ENCODE data around the gene CPT2. TPM values are rescaled to one million over a fixed set of nuclear protein-coding genes. Genes with fewer than 3 reads are reported as not detected.

The CPT2 gene
- total and polyA plus RNA-seq, 9 donors: 6.7 to 32.1 (median 12.1) TPM

DNA sequence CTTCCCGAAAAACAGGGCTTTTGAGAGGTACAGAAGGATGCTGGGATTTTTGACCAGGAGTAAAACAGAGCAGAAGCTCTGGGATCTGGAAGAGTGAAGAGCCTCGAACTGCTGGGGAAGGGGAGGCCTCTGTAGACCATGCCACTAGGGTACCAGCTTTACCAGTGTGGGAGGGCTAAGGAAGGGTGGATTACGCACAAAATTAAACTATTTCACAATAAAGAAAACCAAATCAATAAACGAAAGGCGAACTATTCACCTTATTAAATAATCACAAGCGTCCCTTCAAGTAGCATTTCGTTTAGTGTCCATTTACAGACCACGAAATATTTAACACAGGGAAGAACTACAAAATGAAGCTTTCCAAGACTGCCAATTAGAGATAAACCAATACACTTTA is 23.1 kb downstream of the CPT2 start:
- WGBS, 3 donors: 11 to 16% (median 16%) methylated on average over 8 of the region's 8 CpGs
- DNase-seq: no peak
- H3K4me1 ChIP-seq (ENCODE audit: insufficient read depth): no peaks in the 10 kb centered on the region
- H3K27me3 ChIP-seq: no peaks in the 10 kb centered on the region
- no peaks in the 10 kb centered on the region for H3K36me3 ChIP-seq
- H3K4me3 ChIP-seq: peak overlapping the region; percentile 91
- peak overlapping the region; percentile 95 to 96 for H3K27ac ChIP-seq
- TF ChIP-seq POLR2A (IDR thresholded peaks at IDR 0.05) (no peak), EP300 (IDR thresholded peaks at IDR 0.05) (no peak)
- TF ChIP-seq, protein P1, sequence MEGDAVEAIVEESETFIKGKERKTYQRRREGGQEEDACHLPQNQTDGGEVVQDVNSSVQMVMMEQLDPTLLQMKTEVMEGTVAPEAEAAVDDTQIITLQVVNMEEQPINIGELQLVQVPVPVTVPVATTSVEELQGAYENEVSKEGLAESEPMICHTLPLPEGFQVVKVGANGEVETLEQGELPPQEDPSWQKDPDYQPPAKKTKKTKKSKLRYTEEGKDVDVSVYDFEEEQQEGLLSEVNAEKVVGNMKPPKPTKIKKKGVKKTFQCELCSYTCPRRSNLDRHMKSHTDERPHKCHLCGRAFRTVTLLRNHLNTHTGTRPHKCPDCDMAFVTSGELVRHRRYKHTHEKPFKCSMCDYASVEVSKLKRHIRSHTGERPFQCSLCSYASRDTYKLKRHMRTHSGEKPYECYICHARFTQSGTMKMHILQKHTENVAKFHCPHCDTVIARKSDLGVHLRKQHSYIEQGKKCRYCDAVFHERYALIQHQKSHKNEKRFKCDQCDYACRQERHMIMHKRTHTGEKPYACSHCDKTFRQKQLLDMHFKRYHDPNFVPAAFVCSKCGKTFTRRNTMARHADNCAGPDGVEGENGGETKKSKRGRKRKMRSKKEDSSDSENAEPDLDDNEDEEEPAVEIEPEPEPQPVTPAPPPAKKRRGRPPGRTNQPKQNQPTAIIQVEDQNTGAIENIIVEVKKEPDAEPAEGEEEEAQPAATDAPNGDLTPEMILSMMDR (IDR thresholded peaks at IDR 0.05): no peak
- intact Hi-C loops (cut with DNase I): no loop called here
- H3K9me3 ChIP-seq: no peaks in the 10 kb centered on the region

DNA sequence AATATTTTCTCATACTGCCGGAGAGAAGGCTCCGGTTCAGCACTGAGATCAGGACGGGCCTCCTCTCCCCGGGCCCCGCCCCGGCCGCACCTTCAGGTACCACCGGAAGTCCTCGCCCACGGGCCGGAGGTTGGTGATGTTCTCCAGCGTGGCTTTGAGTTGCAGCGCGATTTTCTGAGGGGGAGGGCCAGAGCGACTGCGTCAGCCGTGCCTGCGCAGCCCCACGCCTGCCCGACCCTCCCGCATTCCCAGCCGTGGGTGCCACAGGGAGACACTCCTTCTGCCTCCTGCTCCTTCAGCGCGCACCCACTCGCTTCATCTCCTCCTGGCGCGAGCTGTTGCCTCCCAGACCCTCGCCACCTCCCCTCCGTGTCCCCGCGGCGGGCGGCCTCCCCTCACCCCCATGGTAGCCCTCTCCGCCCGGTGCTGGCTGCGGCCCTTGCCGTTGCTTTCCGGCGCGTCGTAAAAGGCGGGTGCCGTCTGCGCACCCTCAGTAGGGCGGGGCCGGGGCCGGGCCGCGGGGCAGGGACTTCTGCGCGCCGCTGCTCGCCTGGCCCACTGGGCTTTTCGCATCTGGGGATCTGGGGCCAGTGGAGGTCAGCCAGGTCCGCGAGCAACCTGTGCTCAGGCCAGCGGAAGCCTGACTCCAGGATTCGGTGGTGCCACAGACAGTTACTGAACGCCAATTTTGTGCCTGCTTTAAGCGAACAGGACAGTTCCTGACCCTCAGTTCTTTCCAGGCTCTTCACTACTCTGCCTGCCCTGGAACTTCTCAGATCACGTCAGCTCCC is 23.7 kb downstream of the CPT2 start, which contains the start of gene CZIB:
Gene CZIB (minus strand): TSS at position 464 of the 791 bp plus-strand sequence. CDS start 59 bp downstream, at position 405.
- peak; percentile 95 to 98 (median 96) for DNase-seq
- TF ChIP-seq POLR2A (IDR thresholded peaks at IDR 0.05) (peak; percentile 96), EP300 (IDR thresholded peaks at IDR 0.05) (no peak)
- TF ChIP-seq, protein P1 (IDR thresholded peaks at IDR 0.05): peak in 2 of 3 donors; percentile 15 to 44
- Histone ChIP-seq H3K36me3 (no peaks in the 10 kb centered on the region), H3K27ac (peak within 1 kb of the TSS; percentile 95 to 96), H3K9me3 (no peaks in the 10 kb centered on the region), H3K4me1 (ENCODE audit: insufficient read depth) (no peaks in the 10 kb centered on the region), H3K27me3 (no peaks in the 10 kb centered on the region), H3K4me3 (peak within 1 kb of the TSS; percentile 91)
- 0 to 1% (median 1%) methylated on average over 54 to 61 of the region's 61 CpGs for WGBS, 3 donors
- intact Hi-C loops (cut with DNase I): no loop called here

DNA sequence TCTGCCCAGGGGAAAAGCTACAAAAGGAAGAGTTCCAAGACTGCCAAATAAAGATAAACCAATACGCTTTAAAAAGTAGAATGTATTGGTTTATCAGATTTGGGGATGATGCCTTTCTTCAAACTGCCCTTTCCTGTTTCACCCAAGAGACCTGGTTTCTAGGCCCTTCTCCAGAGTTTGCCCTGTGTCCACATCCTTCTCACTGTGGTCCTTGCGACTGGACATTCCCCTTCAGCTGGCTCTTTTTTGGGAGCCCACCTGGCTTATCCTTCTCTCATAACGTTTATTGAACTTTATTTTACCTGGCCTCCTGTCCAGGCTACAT is 24.3 kb downstream of the CPT2 start:
- TF ChIP-seq EP300 (IDR thresholded peaks at IDR 0.05) (no peak), POLR2A (IDR thresholded peaks at IDR 0.05) (no peak)
- TF ChIP-seq, protein P1 (IDR thresholded peaks at IDR 0.05): no peak
- H3K4me1 ChIP-seq (ENCODE audit: insufficient read depth): no peaks in the 10 kb centered on the region
- H3K4me3 ChIP-seq: peak overlapping the region; percentile 91

DNA sequence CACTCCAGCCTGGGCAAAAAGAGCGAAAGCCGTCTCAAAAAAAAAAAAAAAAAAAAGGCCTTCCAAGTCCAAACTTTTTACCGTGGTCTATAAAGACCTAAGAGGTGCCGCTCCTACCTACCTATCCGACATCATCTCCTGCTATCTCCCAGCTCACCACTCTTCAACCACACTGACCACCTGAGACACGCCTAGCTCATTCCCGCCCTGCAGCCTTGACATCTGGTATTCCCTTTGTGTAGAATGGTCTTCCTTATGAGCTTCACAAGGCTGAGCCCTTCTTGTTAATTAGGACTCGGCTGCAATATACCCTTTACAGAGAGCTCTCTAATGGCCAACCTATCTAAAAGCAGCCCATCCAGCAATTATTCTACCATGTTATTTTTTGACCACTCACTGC is 41.0 kb downstream of the CPT2 start:
- peak overlapping the region in 1 of 2 donors; percentile 77 for H3K27ac ChIP-seq
- TF ChIP-seq POLR2A (IDR thresholded peaks at IDR 0.05) (no peak), EP300 (IDR thresholded peaks at IDR 0.05) (no peak)
- TF ChIP-seq, protein P1 (IDR thresholded peaks at IDR 0.05): no peak
- no peaks in the 10 kb centered on the region for H3K27me3 ChIP-seq
- no peak for DNase-seq
- peaks cover 10% of the 10 kb centered on the region for H3K4me1 ChIP-seq (ENCODE audit: insufficient read depth)
- no peaks in the 10 kb centered on the region for H3K9me3 ChIP-seq
- intact Hi-C loops (cut with DNase I): no loop called here
- H3K4me3 ChIP-seq: peak overlapping the region; percentile 62
- 25 to 40% (median 33%) methylated on average over 8 of the region's 8 CpGs for WGBS, 3 donors
- no peaks in the 10 kb centered on the region for H3K36me3 ChIP-seq

More for the DNA sequence above, 24.3 kb downstream of the CPT2 start:
- intact Hi-C loops (cut with DNase I): no loop called here
- 32 to 43% (median 35%) methylated on average over 3 of the region's 3 CpGs for WGBS, 3 donors
- DNase-seq: no peak
- Histone ChIP-seq H3K36me3 (no peaks in the 10 kb centered on the region), H3K27ac (peak overlapping the region; percentile 95 to 96), H3K9me3 (no peaks in the 10 kb centered on the region), H3K27me3 (no peaks in the 10 kb centered on the region)
